Measurements from ENCODE around the gene LAMTOR2. TPM values are rescaled to one million over a fixed set of nuclear protein-coding genes. Genes with fewer than 3 reads are reported as not detected.
"Not testable (repeated sequence)": the region's sequence is repeated elsewhere in the genome, so short reads cannot be mapped to it uniquely, and the experiment has no call there.

Gene LAMTOR2
- total RNA-seq, result 10 to 100 TPM; 63.5 to 65.9 TPM

GRCh38 chr1:156054500-156055280, at the start of gene LAMTOR2:
Gene LAMTOR2 (plus strand): TSS chr1:156054782. CDS start chr1:156054890, 108 bp downstream.
- ChIA-PET POLR2A (interaction anchor here (0.8 kb wide), 1 partner anchor 34 kb away, joined by 3 read pairs; the partner anchor contains the start of gene SSR2), CTCF (interaction anchor here (0.6 kb wide), 1 partner anchor 72 kb away, joined by 3 read pairs; no protein-coding TSS in a partner anchor)

- CTCF ChIA-PET, result no interaction called here
- POLR2A ChIA-PET, result no interaction called here
These were observed 49.6 kb upstream of the LAMTOR2 start for GRCh38 chr1:156004843-156005584.

GRCh38 chr1:156006666-156007376, 47.8 kb upstream of the LAMTOR2 start:
- ChIA-PET CTCF (no interaction called here), POLR2A (interaction anchor here (0.6 kb wide), 1 partner anchor 74 kb away, joined by 4 read pairs; no protein-coding TSS in a partner anchor)

GRCh38 chr1:156009404-156009803, 45.2 kb upstream of the LAMTOR2 start:
- ChIA-PET CTCF (interaction anchor here (0.7 kb wide), 1 partner anchor 57 kb away, joined by 3 read pairs; no protein-coding TSS in a partner anchor), POLR2A (no interaction called here)

- CTCF ChIA-PET, result interaction anchor here (1.4 kb wide), 1 partner anchor 8 kb away, joined by 4 read pairs; no protein-coding TSS in a partner anchor
- POLR2A ChIA-PET, result interaction anchor here (0.6 kb wide), 1 partner anchor 84 kb away, joined by 6 read pairs; no protein-coding TSS in a partner anchor
These were observed 42.3 kb upstream of the LAMTOR2 start for GRCh38 chr1:156012051-156012817.

- CTCF ChIA-PET, result no interaction called here
These were observed 39.8 kb upstream of the LAMTOR2 start for GRCh38 chr1:156014829-156015228.

GRCh38 chr1:156019946-156020292, 34.7 kb upstream of the LAMTOR2 start:
- ChIA-PET CTCF (interaction anchor here (1.3 kb wide), 1 partner anchor 160 kb away, joined by 4 read pairs; no protein-coding TSS in a partner anchor), POLR2A (interaction anchor here (1.4 kb wide), 1 partner anchor 12 kb away, joined by 4 read pairs; no protein-coding TSS in a partner anchor)

More at GRCh38 chr1:156014829-156015228, 39.8 kb upstream of the LAMTOR2 start:
- POLR2A ChIA-PET, result interaction anchor here (0.9 kb wide), 1 partner anchor 39 kb away, joined by 4 read pairs; the partner anchor contains the start of gene UBQLN4

- POLR2A ChIA-PET, result interaction anchor here (1.3 to 1.4 kb wide), 2 partner anchors 12 to 34 kb away, joined by 3 to 4 read pairs; partner anchors contain the start of gene LAMTOR2
These were observed 34.1 kb upstream of the LAMTOR2 start, which contains the start of gene SSR2 for GRCh38 chr1:156020293-156021092. Gene SSR2 (minus strand): TSS chr1:156020951. CDS start chr1:156020167, 784 bp downstream.

GRCh38 chr1:156021093-156021428, 33.5 kb upstream of the LAMTOR2 start:
- POLR2A ChIA-PET, result interaction anchor here (1.3 to 1.4 kb wide), 2 partner anchors 11 to 33 kb away, joined by 3 to 4 read pairs; partner anchors contain the start of gene LAMTOR2
- CTCF ChIA-PET, result interaction anchor here (0.9 to 1.0 kb wide), 2 partner anchors 31 to 88 kb away, joined by 3 to 4 read pairs; no protein-coding TSS in a partner anchor

More at GRCh38 chr1:156020293-156021092, 34.1 kb upstream of the LAMTOR2 start, which contains the start of gene SSR2:
- CTCF ChIA-PET, result interaction anchor here (0.9 to 1.3 kb wide), 3 partner anchors 31 to 161 kb away, joined by 3 to 4 read pairs (median 4); no protein-coding TSS in a partner anchor

- ChIA-PET CTCF (interaction anchor here (0.6 kb wide), 1 partner anchor 216 kb away, joined by 3 read pairs; no protein-coding TSS in a partner anchor), POLR2A (interaction anchor here (0.6 kb wide), 1 partner anchor 177 kb away, joined by 5 read pairs; no protein-coding TSS in a partner anchor)
These were observed 32.6 kb upstream of the LAMTOR2 start for GRCh38 chr1:156021954-156022353.

- POLR2A ChIA-PET, result interaction anchor here (0.5 kb wide), 1 partner anchor 38 kb away, joined by 4 read pairs; no protein-coding TSS in a partner anchor
- CTCF ChIA-PET, result no interaction called here
These were observed 29.8 kb upstream of the LAMTOR2 start for GRCh38 chr1:156024801-156025200.

- CTCF ChIA-PET, result interaction anchor here (0.7 to 1.1 kb wide), 4 partner anchors 26 to 222 kb away, joined by 3 to 6 read pairs (median 5); no protein-coding TSS in a partner anchor
- POLR2A ChIA-PET, result no interaction called here
These were observed 28.7 kb upstream of the LAMTOR2 start for GRCh38 chr1:156025876-156026275.

- ChIA-PET CTCF (interaction anchor here (1.1 kb wide), 1 partner anchor 26 kb away, joined by 6 read pairs; no protein-coding TSS in a partner anchor), POLR2A (no interaction called here)
These were observed 28.0 kb upstream of the LAMTOR2 start for GRCh38 chr1:156026588-156026987.

GRCh38 chr1:156033011-156033410, 21.6 kb upstream of the LAMTOR2 start:
- POLR2A ChIA-PET, result interaction anchor here (1.5 kb wide), 1 partner anchor 12 kb away, joined by 4 read pairs; the partner anchor contains the start of gene SSR2

GRCh38 chr1:156034991-156035390, 19.6 kb upstream of the LAMTOR2 start:
- CTCF ChIA-PET, POLR2A ChIA-PET: not testable (repeated sequence)

More at GRCh38 chr1:156033011-156033410, 21.6 kb upstream of the LAMTOR2 start:
- CTCF ChIA-PET, result interaction anchor here (1.3 kb wide), 1 partner anchor 10 kb away, joined by 5 read pairs; no protein-coding TSS in a partner anchor

GRCh38 chr1:156042828-156043227, 11.8 kb upstream of the LAMTOR2 start:
- CTCF ChIA-PET, result interaction anchor here (0.6 to 1.2 kb wide), 2 partner anchors 9 to 233 kb away, joined by 3 to 5 read pairs; no protein-coding TSS in a partner anchor
- POLR2A ChIA-PET, result interaction anchor here (1.1 kb wide), 1 partner anchor 53 kb away, joined by 3 read pairs; no protein-coding TSS in a partner anchor

- ChIA-PET CTCF (interaction anchor here (0.5 to 0.6 kb wide), 2 partner anchors 15 to 176 kb away, joined by 3 to 4 read pairs; no protein-coding TSS in a partner anchor), POLR2A (no interaction called here)
These were observed 9.5 kb upstream of the LAMTOR2 start for GRCh38 chr1:156045076-156045475.
